Measurements from ENCODE around the gene CD300LG.
A peak's percentile ranks its signal among the peaks of the same experiment; 100 is the strongest.

CD300LG gene

GRCh38 chr17:43844241-43844640 lies 2.7 kb upstream of the CD300LG start:
- no peak overlapping the region for H3K4me3 Mint-ChIP-seq
- no peaks in the 10 kb centered on the region for H3K36me3 Mint-ChIP-seq (ENCODE audit: low read depth)
- TF ChIP-seq, protein P1, sequence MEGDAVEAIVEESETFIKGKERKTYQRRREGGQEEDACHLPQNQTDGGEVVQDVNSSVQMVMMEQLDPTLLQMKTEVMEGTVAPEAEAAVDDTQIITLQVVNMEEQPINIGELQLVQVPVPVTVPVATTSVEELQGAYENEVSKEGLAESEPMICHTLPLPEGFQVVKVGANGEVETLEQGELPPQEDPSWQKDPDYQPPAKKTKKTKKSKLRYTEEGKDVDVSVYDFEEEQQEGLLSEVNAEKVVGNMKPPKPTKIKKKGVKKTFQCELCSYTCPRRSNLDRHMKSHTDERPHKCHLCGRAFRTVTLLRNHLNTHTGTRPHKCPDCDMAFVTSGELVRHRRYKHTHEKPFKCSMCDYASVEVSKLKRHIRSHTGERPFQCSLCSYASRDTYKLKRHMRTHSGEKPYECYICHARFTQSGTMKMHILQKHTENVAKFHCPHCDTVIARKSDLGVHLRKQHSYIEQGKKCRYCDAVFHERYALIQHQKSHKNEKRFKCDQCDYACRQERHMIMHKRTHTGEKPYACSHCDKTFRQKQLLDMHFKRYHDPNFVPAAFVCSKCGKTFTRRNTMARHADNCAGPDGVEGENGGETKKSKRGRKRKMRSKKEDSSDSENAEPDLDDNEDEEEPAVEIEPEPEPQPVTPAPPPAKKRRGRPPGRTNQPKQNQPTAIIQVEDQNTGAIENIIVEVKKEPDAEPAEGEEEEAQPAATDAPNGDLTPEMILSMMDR (IDR thresholded peaks at IDR 0.05; ENCODE audit: unreplicated experiment in 3 of 3) = no peak
- no peaks in the 10 kb centered on the region for H3K9me3 Mint-ChIP-seq
- no peak overlapping the region for H3K27ac Mint-ChIP-seq
- peaks cover 42% of the 10 kb centered on the region for H3K4me1 Mint-ChIP-seq
- H3K27me3 Mint-ChIP-seq (ENCODE audit: low read depth) = peaks cover 16% of the 10 kb centered on the region

- Mint-ChIP-seq H3K36me3 (ENCODE audit: low read depth) (no peaks in the 10 kb centered on the region), H3K4me3 (no peak overlapping the region), H3K27ac (peak overlapping the region; percentile 23 to 84 (median 55)), H3K9me3 (no peaks in the 10 kb centered on the region), H3K4me1 (peaks cover 35% of the 10 kb centered on the region), H3K27me3 (ENCODE audit: low read depth) (peaks cover 10% of the 10 kb centered on the region)
- TF ChIP-seq, protein P1 (IDR thresholded peaks at IDR 0.05; ENCODE audit: unreplicated experiment in 3 of 3) = no peak
Measured at GRCh38 chr17:43845766-43846165, 1.2 kb upstream of the CD300LG start.

DNA sequence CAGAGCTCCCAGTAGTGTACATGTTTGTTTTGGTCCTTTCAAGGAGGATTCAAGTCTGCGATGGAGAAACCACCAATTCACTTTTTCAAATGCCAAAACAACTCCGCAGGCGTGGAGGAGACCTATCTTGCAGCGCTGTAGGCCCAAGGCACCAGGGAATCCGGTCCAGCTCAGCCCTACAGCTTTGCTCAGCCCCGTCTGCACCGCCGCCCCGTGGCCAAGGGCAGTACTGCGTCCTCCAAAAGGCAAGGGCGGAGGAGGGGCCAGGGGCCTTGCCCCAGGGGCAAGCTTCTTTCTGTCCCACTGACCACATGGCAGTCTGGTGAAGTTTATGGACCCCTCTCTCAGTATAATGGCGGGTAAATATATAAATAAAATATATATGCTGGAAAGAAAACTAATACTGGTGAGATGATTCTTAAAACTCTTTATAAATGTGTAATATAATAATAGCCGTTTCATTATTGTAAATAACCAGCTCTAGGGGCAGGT lies 709 bp upstream of the CD300LG start:
- TF ChIP-seq, protein P1 (IDR thresholded peaks at IDR 0.05; ENCODE audit: unreplicated experiment in 3 of 3) = peak; percentile 96 to 97 (median 96)
- H3K9me3 Mint-ChIP-seq = no peaks in the 10 kb centered on the region

DNA sequence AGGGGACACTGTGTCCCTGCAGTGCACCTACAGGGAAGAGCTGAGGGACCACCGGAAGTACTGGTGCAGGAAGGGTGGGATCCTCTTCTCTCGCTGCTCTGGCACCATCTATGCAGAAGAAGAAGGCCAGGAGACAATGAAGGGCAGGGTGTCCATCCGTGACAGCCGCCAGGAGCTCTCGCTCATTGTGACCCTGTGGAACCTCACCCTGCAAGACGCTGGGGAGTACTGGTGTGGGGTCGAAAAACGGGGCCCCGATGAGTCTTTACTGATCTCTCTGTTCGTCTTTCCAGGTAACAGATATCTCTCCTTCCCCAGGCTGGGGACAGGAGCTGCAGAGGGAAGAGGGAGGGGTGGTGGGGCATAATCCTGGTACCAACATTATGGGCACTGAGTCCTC lies 1.6 kb downstream of the CD300LG start:
- H3K4me1 Mint-ChIP-seq = peaks cover 20% of the 10 kb centered on the region
- H3K27ac Mint-ChIP-seq = no peak overlapping the region
- H3K27me3 Mint-ChIP-seq (ENCODE audit: low read depth) = peaks cover 11% of the 10 kb centered on the region
- no peaks in the 10 kb centered on the region for H3K9me3 Mint-ChIP-seq
- H3K4me3 Mint-ChIP-seq = no peak overlapping the region
- TF ChIP-seq, protein P1 (IDR thresholded peaks at IDR 0.05; ENCODE audit: unreplicated experiment in 3 of 3) = no peak
- no peaks in the 10 kb centered on the region for H3K36me3 Mint-ChIP-seq (ENCODE audit: low read depth)

More for the DNA sequence above, 709 bp upstream of the CD300LG start:
- H3K27ac Mint-ChIP-seq = peak overlapping the region; percentile 23 to 84 (median 55)
- peaks cover 33% of the 10 kb centered on the region for H3K4me1 Mint-ChIP-seq
- peaks cover 10% of the 10 kb centered on the region for H3K27me3 Mint-ChIP-seq (ENCODE audit: low read depth)
- H3K4me3 Mint-ChIP-seq = no peak overlapping the region
- no peaks in the 10 kb centered on the region for H3K36me3 Mint-ChIP-seq (ENCODE audit: low read depth)

DNA sequence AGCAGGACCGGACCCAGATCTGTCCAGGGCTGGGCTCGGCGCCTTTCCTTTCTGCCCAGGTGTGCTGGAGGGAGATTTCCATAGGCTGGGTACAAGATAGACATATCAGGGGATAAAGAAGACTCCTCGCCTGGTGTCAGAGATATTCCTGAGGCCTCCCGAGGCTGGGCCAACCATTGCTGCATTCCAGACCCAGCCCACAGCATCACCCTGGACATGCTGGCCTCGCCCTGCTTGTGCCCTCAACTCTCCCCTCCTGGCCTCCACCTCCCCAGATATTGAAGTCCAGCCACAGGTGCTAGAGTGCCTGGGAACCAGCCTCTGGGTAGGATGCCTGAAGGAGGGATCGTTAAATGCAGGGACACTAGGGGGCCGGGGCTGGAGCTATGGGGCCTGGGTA lies 2.1 kb downstream of the CD300LG start:
- Mint-ChIP-seq H3K9me3 (no peaks in the 10 kb centered on the region), H3K27me3 (ENCODE audit: low read depth) (peaks cover 15% of the 10 kb centered on the region), H3K4me1 (peaks cover 20% of the 10 kb centered on the region), H3K4me3 (no peak overlapping the region), H3K36me3 (ENCODE audit: low read depth) (no peaks in the 10 kb centered on the region), H3K27ac (no peak overlapping the region)
- TF ChIP-seq, protein P1 (IDR thresholded peaks at IDR 0.05; ENCODE audit: unreplicated experiment in 3 of 3) = no peak

DNA sequence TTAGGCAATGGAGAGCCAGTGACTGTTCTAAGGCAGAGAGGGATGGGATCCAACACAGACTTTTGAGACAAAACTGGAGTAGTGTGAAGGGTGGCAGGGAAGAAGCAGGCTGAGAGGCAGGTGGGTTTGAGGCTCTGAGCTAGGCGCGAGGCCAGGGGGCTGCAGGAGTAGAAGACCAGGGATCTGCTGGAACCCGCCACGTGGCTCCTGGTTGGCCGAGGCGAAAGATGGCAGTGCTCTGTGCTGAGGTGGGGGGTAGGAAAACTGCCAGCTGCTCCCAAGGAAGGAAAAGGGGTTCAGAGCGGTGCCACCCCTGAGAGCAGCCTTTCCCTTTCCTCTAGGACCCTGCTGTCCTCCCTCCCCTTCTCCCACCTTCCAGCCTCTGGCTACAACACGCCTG lies 5.6 kb downstream of the CD300LG start:
- Mint-ChIP-seq H3K9me3 (no peaks in the 10 kb centered on the region), H3K4me1 (peaks cover under 1% of the 10 kb centered on the region), H3K4me3 (no peak overlapping the region), H3K27me3 (ENCODE audit: low read depth) (peaks cover 25% of the 10 kb centered on the region), H3K36me3 (ENCODE audit: low read depth) (no peaks in the 10 kb centered on the region), H3K27ac (no peak overlapping the region)
- TF ChIP-seq, protein P1 (IDR thresholded peaks at IDR 0.05; ENCODE audit: unreplicated experiment in 3 of 3) = no peak
